HG03457 (cell line): ENCODE results near the gene TAC4.
"Not testable (repeated sequence)": the region's sequence is repeated elsewhere in the genome, so short reads cannot be mapped to it uniquely, and the experiment has no call there.

Experiments
- ATAC-seq: cut with Tn5 transposase; IDR thresholded peaks from one replicate; pipeline ENCODE4 v1.9.1; 2021; ENCODE audit warnings: moderate number of reproducible peaks; ENCODE audit not compliant: unreplicated experiment

TAC4 gene

DNA sequence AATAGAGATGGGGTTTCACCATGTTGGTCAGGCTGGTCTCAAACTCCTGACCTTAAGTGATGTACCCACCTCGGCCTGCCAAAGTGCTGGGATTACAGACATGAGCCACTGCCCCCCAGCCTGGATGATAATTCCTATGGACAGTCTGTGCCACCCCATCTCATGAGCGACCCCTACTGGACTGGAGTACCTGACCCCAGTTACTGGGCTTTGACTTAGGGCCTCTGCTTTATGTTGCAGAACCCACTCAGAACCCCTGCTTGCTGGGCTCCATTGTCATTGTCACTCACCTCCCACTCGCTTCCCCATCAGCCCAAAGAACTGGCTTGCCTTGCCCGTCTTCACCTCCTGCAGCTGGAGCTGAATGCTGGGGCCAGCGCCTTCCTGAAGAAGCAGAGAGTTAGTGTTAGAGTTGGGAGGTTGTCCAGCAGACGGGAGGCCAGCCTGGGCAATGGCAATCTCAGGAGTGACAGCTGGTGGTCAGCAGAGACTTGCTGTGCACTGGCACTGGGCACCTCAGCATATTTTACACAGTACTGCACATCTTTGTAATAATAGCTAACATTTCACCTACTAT lies 4.0 kb downstream of the TAC4 start:
- ATAC-seq, result no peak

DNA sequence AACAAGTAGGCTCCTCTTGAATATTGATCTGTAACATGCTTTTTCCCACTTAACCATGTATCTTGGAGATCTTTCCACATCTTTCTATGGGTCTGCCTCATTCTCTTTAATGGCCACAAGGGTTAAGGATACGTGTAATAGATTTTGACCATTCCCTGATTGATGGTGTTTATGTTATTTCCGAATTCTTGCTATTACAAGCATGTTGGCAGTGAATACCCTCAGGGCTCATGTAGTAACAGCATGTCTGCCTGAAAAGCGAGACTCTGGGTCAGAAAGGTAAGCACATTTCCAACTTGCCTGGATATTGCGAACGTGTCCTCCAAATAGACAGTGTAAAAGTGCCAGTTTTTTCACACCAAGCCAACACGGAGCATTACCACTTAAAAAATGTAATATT lies 5.0 kb downstream of the TAC4 start:
- ATAC-seq, result no peak

DNA sequence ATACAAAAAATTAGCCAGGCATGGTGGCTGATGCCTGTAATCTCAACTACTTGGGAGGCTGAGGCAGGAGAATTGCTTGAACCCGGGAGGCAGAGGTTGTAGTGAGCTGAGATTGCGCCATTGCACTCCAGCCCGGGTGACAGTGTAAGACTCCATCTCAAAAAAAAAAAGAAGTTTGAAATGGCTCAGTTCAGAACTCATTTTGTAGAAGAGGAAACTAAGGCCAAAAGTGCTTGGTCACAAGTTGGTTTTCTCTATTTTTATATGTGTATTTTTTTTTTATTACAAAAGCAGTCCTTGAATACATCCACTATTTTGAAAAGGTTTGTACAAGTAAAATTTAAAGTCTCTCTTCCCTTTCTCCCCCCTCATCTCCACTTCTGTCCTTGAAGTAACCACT lies 5.5 kb downstream of the TAC4 start:
- no peak for ATAC-seq

DNA sequence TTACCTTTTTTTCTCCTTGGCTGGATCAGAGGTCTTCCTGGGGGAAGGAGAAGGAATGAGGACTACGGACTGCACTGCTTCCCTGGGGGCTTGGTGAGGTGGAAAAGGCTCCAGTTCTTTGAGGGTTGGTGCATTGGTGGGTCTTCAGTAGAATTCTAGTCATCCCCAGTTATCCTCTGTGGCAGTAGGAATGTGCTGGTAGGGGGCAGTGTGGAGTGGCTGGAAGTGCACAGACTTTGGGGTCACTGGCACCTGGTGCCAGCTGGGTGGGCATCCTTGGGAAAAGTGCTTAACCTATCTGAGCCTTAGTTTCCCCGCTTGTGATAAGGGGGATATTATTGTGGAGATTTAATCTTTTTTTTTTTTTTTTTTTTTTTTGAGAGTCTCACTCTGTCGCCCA lies 6.3 kb downstream of the TAC4 start:
- no peak for ATAC-seq

DNA sequence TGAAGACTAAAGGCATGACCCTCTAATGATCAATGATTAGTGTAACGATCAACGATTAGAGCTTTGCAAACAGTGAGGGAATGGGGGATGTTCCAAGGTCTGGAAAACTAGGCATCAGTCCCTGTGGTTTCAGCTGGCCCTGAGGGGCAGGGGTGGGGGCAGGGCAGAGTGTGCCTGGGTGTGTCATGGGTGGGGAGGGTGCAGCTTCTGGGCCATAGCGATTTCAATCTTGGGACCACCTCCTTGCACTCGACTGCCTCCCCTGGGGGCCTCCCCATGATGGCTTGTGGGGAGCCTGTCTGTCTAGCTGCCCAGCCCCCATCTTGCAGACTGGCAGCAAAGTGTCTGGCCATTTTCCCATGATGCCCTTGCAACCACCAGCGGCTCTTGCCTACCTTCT lies 8.4 kb downstream of the TAC4 start:
- no peak for ATAC-seq

DNA sequence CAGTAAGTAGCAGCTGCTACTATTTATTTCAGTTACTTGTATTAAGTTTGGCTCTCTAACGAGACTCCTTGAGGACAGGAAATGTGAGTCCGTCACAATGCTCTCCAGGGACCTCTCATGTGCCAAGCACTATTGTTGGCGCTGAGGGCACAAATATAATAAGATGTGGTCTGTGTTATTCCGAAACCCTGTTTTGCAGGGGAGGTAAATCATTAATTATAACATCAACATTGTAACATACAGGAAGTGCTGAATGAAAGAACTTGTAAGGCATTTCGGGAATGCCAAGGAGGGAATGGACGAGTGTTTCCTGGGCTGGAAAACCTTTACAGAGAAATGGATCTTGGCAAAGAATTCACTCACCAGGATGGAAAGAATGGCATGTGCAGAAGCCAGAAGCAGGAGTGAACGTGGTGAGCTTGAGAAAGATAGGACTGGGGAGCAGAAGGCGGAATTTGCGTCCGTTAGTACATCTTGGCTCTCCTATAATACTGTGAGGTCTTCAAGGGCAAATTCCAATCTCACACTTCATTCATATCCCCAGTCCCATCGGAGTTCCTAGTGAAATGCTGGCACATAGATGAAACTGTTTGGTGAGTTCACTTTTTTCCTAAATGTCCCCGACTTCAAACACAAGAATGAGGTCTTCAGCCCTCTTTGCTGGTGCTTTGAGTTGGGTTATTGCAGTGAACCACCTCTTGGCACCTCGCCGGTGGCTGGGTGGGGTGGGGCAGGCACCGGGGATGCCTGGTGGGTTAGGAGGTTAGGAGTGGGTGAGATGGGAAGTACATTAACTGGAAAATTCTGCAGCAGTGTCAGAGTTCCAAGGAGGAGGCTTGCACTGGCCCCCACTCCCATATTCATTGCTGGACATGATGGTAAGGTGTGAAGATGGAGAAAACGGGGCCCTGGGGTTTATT lies 11.5 kb downstream of the TAC4 start:
- ATAC-seq, result no peak

DNA sequence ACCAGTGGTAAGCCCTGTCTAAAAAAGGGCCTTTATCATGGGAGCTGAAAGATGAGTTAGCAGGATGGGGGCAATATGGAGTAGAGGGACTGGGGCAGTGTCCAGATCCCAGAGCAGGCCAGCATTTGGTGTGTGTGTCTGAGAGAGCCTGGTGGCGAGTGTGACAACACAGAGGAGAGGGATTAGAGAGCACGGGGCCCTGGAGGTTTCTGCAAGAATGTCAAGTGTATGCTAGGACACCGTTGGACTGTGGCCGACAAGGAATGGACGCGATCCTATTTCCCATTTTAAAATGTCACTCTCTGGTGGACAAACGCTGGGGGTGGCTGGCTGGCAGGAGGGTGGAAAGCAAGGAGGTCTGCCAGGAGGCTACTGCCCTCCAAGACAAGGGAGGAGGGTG lies 12.4 kb downstream of the TAC4 start:
- ATAC-seq, result no peak

DNA sequence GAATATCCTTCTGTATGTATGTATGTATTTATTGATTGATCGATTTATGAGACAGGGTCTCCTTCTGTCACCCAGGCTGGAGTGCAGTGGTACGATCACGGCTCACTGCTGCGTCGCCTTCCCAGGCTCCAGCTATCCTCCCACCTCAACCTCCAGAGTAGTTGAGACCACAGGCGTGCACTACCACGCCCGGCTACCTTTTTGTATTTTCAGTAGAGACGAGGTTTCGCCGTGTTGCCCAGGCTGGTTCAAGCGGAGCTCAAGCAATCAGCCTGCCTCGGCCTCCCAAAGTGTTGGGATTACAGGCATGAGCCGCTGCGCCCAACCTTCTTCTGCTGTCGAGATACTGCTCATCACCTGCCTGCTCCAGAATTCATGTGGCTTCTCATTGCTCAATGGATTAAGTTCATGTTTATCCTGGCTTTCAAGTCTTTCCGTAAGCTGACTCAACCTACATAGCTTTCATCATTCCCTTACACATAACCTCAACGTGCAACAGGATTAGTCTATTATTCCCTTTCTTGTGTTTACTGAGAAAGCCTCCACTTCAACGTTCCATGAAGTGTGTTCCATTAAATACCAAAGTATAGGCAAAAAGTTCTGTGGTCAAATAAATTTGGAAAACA lies 13.6 kb downstream of the TAC4 start:
- no peak for ATAC-seq

DNA sequence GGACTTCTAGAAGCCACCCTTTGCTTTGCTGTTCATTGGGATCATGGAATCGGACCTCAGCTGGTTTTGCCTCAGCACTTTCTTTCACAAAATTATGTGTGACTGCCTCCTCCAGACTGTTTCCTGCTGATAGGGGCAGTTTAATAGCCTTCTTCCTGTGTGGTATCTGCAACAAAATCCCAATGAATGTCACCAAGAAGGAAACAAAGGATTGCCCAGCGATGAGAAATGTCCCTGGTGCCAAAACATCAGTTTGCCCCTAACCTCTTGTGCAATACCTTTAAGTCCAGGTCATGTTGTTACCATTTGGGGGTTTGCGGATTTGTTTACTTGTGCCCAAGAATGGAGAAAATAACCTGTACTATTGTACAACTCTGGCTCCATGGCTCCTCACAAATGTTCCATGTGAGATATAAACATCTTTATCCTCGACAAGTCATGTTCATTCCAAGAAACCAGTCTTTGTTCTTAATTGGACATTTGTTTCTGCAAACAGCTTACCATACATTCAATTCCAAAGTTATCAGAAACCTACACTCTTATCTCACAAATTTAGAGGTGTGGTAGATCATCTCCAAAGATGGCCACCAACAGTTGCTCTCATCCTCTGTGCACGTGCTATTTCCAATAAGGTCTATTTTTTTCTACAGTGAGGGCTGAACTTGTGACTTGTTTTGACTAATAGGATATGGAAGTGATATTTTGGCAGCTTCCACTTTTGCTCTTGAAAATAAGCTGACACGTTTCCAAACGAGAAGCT lies 14.8 kb downstream of the TAC4 start:
- no peak for ATAC-seq

DNA sequence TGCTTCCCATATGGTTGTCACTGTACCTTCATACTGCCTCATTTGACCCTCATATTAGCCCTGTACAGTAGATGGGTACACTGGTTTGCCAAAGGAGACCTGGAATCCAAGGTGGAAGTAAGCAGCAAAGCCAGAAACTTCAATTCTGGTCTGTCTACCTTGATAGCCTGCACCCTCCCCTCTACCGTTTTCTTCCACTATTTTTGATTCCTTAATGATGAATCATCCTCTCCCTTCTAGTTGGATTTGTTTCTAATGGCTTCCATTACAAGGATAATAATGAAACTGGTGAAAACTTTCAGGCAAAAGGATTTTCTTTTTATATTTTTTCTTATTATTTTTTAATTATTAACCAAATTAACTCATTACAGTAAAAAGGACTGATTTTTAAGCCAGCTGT lies 17.3 kb downstream of the TAC4 start:
- ATAC-seq, result no peak

DNA sequence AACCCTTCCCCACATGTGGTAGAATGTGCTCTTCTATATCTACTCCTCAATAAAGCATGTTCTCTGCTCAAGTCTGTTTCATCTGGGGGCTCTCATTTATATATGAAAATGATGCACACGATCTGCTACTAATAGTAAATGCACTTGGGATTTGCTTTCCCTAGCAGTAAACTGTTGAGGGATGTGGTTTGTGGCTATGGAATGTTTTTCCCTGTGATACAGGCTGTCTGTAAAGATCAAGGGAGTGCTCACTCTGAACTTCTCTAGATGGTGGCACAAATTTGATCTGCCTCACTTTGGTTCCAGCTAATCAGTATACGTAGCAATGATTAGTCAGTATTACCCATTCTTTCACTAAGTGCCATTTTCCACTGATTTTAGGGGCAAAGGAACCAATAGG lies 18.8 kb downstream of the TAC4 start:
- no peak for ATAC-seq

DNA sequence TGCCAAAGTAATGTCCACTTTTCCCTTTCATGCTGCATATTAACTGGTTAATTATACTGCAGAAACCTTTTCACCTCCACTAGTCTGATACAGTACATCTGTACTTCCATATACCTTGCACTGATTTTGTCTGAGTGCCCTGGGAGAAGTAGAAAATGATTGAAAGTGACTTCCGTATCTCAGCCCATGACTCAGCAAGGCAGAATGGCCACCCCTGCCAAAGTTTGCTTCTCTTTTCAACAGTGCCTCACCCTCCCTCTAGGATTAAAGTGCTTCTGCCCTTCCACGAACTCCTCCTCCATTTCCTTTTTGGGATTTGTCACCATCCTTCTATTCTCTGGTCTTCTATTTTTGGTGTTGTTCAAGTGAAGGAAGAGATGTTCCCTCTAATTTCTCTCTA lies 19.5 kb downstream of the TAC4 start:
- ATAC-seq, result not testable (repeated sequence)

DNA sequence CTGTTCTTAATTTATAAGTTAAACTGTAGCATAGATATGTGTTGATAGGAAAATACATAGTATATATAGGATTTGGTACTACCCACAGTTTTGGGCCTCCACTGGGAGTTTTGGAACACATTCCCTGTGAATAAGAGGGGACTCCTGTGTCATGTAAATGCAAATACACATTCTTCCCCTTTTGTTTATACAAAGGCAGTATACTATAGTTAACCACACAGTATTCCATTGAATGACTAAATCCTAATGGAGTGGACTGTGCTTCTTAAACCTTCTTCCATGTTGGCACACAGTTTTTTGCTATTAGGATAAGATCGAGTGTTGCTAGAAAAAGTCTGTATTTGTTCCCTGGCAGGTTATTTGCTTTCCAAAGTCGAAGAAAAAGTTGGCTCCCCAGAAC lies 22.2 kb downstream of the TAC4 start:
- ATAC-seq, result no peak

DNA sequence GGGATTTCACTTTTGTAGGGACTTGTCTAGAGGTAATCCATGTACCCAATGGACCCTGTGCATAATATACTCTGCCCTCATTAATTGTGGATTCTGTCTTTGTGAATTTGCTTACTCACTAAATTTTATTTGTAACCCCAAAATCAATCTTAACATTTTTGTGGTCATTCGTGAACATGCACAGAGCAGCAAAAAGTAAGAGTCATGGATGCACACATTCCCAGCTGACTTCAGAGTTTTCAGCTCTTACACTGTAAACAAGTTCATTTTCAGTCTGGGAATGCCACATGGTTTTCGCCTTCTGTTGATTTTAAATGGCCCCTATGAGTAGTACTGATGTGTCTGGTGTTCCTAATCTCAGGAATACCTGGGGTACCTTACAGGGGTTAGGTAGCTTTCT lies 24.3 kb downstream of the TAC4 start:
- no peak for ATAC-seq

DNA sequence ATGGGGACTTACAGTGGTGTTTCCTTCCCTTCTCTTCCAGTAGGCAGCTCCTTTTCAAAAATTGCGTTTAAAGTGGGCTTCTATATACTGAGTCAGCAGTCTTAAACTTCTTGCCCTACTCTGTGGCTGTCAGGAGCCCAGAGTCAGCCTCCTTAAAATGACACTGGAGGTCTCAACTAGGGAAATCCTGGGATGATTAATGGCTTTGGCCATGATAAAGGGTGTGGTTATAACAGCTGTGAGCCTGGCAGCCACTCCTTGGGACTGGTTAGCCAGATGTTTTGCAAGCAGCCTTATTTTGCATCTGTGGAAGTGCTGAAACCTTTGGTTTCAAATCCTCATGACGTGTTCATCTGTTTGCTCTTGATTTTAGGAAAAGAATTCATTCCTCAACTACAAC lies 25.0 kb downstream of the TAC4 start:
- ATAC-seq, result no peak

DNA sequence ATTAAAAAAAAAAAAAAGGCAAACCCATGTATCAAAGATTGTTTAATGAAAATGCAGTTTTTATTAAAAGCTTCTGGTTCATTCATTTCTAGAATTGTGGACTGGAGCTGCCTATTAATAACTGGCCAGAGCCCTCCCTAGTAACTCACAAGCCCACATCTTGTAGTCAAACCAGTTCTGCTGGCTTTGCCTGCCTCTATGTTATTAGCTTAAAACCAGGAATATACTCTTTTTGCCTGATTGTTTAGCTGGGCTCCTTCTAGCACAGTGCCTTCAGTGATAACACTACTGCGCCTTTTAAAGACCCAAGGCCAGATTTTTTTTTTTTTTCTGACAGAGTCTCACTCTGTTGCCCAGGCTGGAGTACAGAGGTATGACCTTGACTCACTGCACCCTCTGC lies 26.0 kb downstream of the TAC4 start:
- no peak for ATAC-seq

DNA sequence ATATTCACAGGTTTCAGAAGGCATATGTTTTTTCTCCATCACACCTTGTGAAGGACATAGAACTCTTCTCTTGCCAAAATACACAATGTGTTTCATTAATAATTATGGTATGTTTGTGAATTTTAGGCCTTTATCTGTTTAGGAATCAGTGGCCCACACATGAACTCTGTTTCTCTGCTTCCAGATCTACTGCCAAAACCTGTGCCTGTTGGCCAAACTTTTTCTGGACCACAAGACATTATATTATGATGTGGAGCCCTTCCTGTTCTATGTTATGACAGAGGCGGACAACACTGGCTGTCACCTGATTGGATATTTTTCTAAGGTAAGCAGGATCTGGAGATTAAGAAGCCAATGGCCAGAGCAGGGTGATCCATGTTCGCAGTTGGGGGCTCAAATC lies 26.4 kb downstream of the TAC4 start:
- no peak for ATAC-seq

DNA sequence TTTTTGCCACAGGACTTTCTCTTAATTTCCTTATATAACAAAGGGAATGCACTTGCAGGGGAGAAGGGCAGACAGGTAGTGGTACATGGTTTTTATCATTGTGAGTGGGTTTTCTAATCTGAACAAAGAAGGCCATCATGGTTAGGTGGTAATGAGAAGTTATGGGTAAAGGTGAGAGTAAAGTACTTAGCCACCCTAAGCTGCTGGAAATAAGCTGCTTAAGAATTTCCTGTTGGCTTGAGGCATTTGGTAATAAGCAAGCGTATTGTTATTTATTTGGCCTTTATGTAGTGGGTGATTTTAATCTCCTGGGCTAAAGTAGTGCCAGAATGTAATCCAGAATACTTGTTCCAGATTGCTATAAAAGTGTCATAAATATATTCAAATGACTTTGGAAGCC lies 27.1 kb downstream of the TAC4 start:
- no peak for ATAC-seq

DNA sequence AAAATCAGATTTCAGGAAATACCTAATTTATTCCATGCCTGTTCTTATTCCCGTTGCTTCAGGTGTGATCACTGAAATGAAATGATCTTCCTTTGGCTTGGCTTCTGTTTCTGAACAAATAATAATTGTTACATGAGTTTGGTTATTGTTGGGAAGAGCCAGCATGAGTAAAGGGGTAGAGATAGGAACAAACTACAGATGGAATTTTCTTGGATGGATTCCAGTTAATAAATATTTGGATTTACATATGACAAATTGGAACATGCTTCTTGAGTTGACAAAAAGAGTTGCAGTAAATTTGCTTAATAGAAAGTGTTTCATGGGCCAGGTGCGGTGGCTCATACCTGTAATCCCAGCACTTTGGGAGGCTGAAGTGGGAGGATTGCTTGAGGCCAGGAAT lies 28.2 kb downstream of the TAC4 start:
- no peak for ATAC-seq

DNA sequence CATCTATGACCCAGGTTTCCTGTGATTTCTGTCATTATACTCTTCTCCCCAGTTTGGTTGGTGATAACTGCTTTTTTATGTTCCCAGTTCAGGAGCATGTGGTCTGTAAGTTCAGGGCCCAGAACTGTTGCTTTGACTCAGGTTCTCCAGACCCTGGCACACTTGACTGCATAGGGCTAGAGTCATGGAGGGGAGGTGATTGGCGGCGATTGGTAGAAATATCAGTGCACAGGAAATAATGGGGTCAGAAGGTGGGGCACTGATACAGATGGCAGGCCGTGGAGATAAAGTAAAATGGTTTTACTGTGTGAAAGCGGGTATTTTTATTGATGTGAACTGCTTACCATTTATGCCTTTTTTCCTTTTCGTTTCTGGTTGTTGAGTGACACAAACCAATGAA lies 28.7 kb downstream of the TAC4 start:
- ATAC-seq, result no peak

DNA sequence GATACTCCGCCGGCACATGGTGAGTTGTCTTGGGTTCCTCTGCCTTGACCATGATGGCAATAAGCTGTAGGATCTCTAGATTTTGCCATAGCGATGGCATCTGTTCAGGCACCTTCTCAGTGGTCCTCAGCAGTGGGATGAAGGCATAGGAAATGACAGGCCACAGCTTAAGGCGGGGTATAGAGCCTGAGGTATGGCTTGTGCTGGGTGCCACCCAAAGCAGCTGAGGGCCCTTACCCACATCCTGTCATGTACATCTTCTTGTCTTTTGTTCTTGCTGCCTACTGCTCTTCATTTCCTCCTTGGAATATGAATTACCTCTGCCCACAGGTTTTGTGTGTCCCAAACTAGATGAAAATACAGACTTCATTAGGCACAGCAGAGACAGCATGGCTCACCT lies 29.9 kb downstream of the TAC4 start:
- ATAC-seq, result no peak
